Measurements from ENCODE around the gene HDLBP. TPM values are rescaled to one million over a fixed set of nuclear protein-coding genes. Genes with fewer than 3 reads are reported as not detected.

HDLBP gene
- total RNA-seq, 6 donors from 2014 or later: 339 to 691 (median 487) TPM

DNA sequence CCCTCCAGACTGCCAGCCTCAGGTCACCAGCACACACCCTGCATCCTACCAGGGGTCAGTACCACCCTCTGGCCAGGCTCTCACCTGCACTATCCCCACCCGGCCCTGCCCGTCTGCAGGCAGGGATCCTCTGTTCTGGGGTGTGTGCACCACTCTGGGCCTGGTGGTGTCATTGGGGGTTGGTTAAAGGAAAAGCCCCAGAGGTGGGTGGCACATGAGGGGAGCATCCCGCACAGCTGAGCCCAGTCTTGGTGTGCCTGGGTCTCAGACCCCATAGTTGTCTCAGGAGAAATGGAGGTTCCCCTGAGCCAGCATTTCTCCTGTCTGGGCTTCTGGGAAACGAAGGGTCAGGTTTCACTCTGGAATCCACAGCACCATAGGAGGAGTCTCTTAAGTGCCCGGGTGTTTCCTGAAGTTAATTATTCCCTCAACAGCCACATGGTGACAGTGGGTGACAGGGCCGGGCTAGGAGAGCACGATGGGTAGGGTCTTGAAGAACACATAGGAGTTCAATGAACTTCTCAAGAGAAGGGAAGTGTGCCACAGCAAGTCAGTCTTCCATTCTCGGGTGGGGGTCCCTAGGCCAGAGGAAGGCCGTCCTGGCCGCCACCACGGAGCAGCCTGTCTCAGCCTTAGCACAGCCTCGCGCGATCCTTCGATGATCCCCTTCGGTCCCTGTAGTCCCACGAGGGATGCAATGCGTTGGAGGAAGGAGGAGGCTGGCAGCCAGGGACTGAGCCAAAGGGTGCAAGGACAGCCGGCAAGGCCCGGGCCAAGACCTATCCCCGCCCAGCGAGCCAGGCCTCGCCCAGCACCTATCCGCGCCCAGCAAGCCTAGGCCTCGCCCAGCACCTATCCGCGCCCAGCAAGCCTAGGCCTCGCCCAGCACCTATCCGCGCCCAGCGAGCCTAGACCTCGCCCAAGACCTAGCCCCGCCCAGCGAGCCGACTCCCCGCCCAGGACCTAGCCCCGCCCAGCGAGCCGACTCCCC lies 39.5 kb upstream of the HDLBP start:
- ATAC-seq (ENCODE audit: low FRiP score in 2 of 2): peak; percentile 39 to 81
- peak; percentile 95 for DNase-seq
- WGBS, 2 donors: 50 to 58% methylated on average over 7 to 28 of the region's 40 CpGs
- peaks cover 31 to 44% (median 37%) of the 10 kb centered on the region in 4 donors for H3K4me1 ChIP-seq
- TF ChIP-seq POLR2A (IDR thresholded peaks at IDR 0.05) (no peak), EP300 (IDR thresholded peaks at IDR 0.05) (no peak), POLR2AphosphoS5 (IDR thresholded peaks at IDR 0.05) (peak in 1 of 2 donors; percentile 14)
- TF ChIP-seq, protein P1, sequence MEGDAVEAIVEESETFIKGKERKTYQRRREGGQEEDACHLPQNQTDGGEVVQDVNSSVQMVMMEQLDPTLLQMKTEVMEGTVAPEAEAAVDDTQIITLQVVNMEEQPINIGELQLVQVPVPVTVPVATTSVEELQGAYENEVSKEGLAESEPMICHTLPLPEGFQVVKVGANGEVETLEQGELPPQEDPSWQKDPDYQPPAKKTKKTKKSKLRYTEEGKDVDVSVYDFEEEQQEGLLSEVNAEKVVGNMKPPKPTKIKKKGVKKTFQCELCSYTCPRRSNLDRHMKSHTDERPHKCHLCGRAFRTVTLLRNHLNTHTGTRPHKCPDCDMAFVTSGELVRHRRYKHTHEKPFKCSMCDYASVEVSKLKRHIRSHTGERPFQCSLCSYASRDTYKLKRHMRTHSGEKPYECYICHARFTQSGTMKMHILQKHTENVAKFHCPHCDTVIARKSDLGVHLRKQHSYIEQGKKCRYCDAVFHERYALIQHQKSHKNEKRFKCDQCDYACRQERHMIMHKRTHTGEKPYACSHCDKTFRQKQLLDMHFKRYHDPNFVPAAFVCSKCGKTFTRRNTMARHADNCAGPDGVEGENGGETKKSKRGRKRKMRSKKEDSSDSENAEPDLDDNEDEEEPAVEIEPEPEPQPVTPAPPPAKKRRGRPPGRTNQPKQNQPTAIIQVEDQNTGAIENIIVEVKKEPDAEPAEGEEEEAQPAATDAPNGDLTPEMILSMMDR (IDR thresholded peaks at IDR 0.05): peak in 1 of 6 experiments; percentile 19
- H3K27ac ChIP-seq: peak overlapping the region; percentile 69 to 75 (median 74)
- H3K36me3 ChIP-seq: peaks cover 11 to 45% (median 26%) of the 10 kb centered on the region in 4 donors
- H3K9me3 ChIP-seq: no peaks in the 10 kb centered on the region
- peak overlapping the region in 3 of 4 donors; percentile 18 to 38 (median 34) for H3K4me3 ChIP-seq
- no peaks in the 10 kb centered on the region for H3K27me3 ChIP-seq

DNA sequence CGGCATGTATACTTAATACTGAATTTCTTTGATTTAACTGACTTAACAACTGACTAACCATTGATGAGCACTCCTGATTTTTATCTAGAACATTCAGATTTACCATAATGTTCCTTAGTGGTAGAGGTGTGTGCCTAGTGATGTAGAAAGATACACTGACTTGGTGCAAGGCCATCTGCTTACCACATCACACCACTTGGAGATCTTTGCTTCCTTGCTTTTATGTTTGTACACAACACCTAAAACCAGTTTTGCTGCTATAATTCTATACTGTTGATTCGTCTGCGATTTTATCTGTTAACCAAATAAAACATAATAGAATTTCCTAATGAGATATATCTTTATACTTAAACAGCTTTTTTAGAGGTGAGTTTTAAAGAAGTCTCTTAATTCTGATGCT lies 36.8 kb upstream of the HDLBP start:
- H3K9me3 ChIP-seq: no peaks in the 10 kb centered on the region
- no peak overlapping the region for H3K4me3 ChIP-seq
- no peak overlapping the region for H3K27ac ChIP-seq
- peaks cover 24 to 73% (median 48%) of the 10 kb centered on the region in 4 donors for H3K36me3 ChIP-seq
- H3K4me1 ChIP-seq: peaks cover 9 to 25% (median 18%) of the 10 kb centered on the region in 4 donors
- ATAC-seq (ENCODE audit: low FRiP score in 2 of 2) (no peak), DNase-seq (no peak)
- 83 to 84% methylated on average over 3 of the region's 3 CpGs for WGBS, 2 donors
- no peak for TF ChIP-seq EP300 (IDR thresholded peaks at IDR 0.05)
- TF ChIP-seq POLR2A (IDR thresholded peaks at IDR 0.05): no peak
- TF ChIP-seq, protein P1 (IDR thresholded peaks at IDR 0.05): no peak
- no peak for TF ChIP-seq POLR2AphosphoS5 (IDR thresholded peaks at IDR 0.05)
- no peaks in the 10 kb centered on the region for H3K27me3 ChIP-seq

DNA sequence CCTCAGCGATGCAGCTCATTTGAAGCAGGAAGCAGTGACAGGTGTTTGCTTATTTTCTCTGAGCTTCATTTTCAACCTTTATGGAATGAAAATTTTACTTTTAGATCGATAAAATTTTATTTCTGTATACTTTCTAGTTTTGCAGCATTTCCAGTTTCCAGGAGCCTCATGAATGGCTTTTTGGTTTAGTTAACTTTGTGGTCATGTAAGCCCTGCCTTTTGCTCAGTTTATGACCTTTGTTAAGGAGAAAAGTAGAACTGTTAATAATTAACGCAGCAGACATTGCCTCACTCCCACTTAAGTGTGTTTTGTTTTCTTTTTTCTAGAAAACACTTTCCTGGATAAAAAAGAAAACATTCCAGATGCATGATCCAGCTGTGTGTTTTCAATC lies 36.2 kb upstream of the HDLBP start:
- DNase-seq (no peak), ATAC-seq (ENCODE audit: low FRiP score in 2 of 2) (no peak)
- Histone ChIP-seq H3K4me1 (peaks cover 3 to 19% (median 12%) of the 10 kb centered on the region in 4 donors), H3K27me3 (no peaks in the 10 kb centered on the region), H3K4me3 (no peak overlapping the region), H3K36me3 (peaks cover 29 to 79% (median 53%) of the 10 kb centered on the region in 4 donors), H3K9me3 (no peaks in the 10 kb centered on the region), H3K27ac (peak overlapping the region in 1 of 4 donors; percentile 1)
- WGBS, 2 donors: 58 to 66% methylated on average over 3 of the region's 3 CpGs
- TF ChIP-seq, protein P1 (IDR thresholded peaks at IDR 0.05): no peak
- TF ChIP-seq EP300 (IDR thresholded peaks at IDR 0.05): no peak

DNA sequence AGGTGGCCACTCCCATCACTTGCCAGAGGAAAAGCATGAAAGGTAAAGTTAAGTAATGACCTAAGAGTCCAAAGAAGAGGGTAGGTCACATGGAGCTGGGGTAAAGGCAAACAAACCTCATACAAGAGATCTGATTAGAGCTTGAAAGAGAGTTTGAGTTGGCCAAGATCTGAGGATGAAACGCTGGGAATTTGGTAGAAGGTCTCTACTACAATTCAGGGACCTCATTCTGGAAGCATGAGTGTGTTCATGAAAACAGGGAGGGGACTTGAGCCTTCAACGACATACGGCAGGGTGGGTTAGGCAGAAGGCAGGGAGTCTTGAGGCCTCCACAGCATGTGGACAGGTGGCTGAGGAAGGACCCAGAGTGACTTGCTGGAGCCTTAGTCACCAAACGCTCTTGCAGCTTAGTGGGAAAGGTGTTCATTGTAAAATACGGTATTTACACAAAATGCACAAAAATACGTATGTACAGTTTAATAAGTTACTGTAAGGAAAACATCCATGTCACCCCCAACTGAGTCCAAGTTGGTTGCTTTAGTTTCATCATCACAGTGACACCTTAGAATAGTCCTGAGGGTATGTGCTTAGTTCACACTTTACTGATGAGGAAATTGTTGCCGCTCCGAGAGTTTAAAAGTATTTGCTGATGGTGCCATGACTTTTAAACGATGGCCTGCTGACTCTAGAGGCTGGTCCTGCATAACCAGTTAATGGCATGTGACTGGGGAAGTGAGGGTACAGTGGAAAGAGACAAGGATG lies 35.6 kb upstream of the HDLBP start:
- H3K36me3 ChIP-seq: peaks cover 29 to 84% (median 59%) of the 10 kb centered on the region in 4 donors

More for the DNA sequence above, 35.6 kb upstream of the HDLBP start:
- TF ChIP-seq POLR2AphosphoS5 (IDR thresholded peaks at IDR 0.05) (no peak), EP300 (IDR thresholded peaks at IDR 0.05) (no peak), POLR2A (IDR thresholded peaks at IDR 0.05) (no peak)
- TF ChIP-seq, protein P1 (IDR thresholded peaks at IDR 0.05): no peak
- no peak for ATAC-seq (ENCODE audit: low FRiP score in 2 of 2)
- no peak for DNase-seq
- Histone ChIP-seq H3K4me3 (no peak overlapping the region), H3K27me3 (no peaks in the 10 kb centered on the region), H3K4me1 (peaks cover 3 to 19% (median 12%) of the 10 kb centered on the region in 4 donors), H3K27ac (peak overlapping the region in 1 of 4 donors; percentile 1), H3K9me3 (no peaks in the 10 kb centered on the region)
- 63 to 78% methylated on average over 9 of the region's 9 CpGs for WGBS, 2 donors

Measured in upper lobe of left lung (tissue), 6 donors.